HEK293T (cell line): Measurements from ENCODE around the gene SETBP1.

ENCODE experiments used
- CTCF ChIA-PET: fragments of 350-600 bp; formaldehyde crosslinking; extraction: SDS; loops from one replicate; lab custom pipeline; 2021; ENCODE audit warnings: antibody characterized with exemption, inconsistent platforms; lab: Yijun Ruan, JAX
- POLR2A ChIA-PET: fragments of 350-600 bp; formaldehyde crosslinking; extraction: SDS; loops from one replicate; lab custom pipeline; 2020; ENCODE audit warnings: antibody characterized with exemption, inconsistent platforms; lab: Yijun Ruan, JAX
- DNase-seq: peaks from one replicate; pipeline ENCODE4 v3.0.0; 2012; ENCODE audit warnings: mixed read lengths; ENCODE audit errors: extremely low spot score
- ARNT ChIP-seq: fragments of 450-650 bp; IDR thresholded peaks from 2 replicates; pipeline ENCODE4 v1.6.1; 2017; ENCODE audit warnings: mild to moderate bottlenecking
- BHLHE40 ChIP-seq: fragments of 450-650 bp; IDR thresholded peaks from 2 replicates; pipeline ENCODE4 v1.6.1; 2016; ENCODE audit warnings: mild to moderate bottlenecking, moderate library complexity, borderline replicate concordance
- CTBP1 ChIP-seq: fragments of 450-650 bp; IDR thresholded peaks from 2 replicates; pipeline ENCODE4 v1.6.1; 2016; ENCODE audit warnings: borderline replicate concordance
- ELF4 ChIP-seq: fragments of 450-650 bp; IDR thresholded peaks from 2 replicates; pipeline ENCODE4 v1.6.1; 2017; ENCODE audit warnings: antibody characterized with exemption
- FOXA1 ChIP-seq: fragments of 450-650 bp; IDR thresholded peaks from 2 replicates; pipeline ENCODE4 v1.6.1; 2016; ENCODE audit warnings: mild to moderate bottlenecking
- FOXK2 ChIP-seq: fragments of 450-650 bp; IDR thresholded peaks from 2 replicates; pipeline ENCODE4 v1.6.1; 2016; ENCODE audit warnings: mild to moderate bottlenecking
- FOXM1 ChIP-seq: fragments of 450-650 bp; IDR thresholded peaks from 2 replicates; pipeline ENCODE4 v1.6.1; 2017; ENCODE audit warnings: mild to moderate bottlenecking, borderline replicate concordance
- HDGF ChIP-seq: fragments of 450-650 bp; IDR thresholded peaks from 2 replicates; pipeline ENCODE4 v1.6.1; 2017; ENCODE audit warnings: antibody characterized with exemption, borderline replicate concordance
- L3MBTL2 ChIP-seq: fragments of 450-650 bp; conservative IDR thresholded peaks from 2 replicates; pipeline ENCODE4 v1.6.1; 2016; ENCODE audit warnings: mild to moderate bottlenecking
- LEF1 ChIP-seq: fragments of 450-650 bp; IDR thresholded peaks from 2 replicates; pipeline ENCODE4 v1.6.1; 2017; ENCODE audit warnings: mild to moderate bottlenecking, borderline replicate concordance
- NFRKB ChIP-seq: fragments of 450-650 bp; IDR thresholded peaks from 2 replicates; pipeline ENCODE4 v1.6.1; 2016; ENCODE audit warnings: mild to moderate bottlenecking, moderate library complexity
- PKNOX1 ChIP-seq: fragments of 450-650 bp; IDR thresholded peaks from 2 replicates; pipeline ENCODE4 v1.6.1; 2016
- SP1 ChIP-seq: fragments of 450-650 bp; IDR thresholded peaks from 2 replicates; pipeline ENCODE4 v1.6.1; 2017
- SUZ12 ChIP-seq: fragments of 450-650 bp; IDR thresholded peaks from 2 replicates; pipeline ENCODE4 v1.6.1; 2016; ENCODE audit warnings: mild to moderate bottlenecking
- TARDBP ChIP-seq: fragments of 450-650 bp; IDR thresholded peaks from 2 replicates; pipeline ENCODE4 v1.6.1; 2016
- ZNF384 ChIP-seq: fragments of 450-650 bp; IDR thresholded peaks from 2 replicates; pipeline ENCODE4 v1.6.1; 2016

The SETBP1 gene

DNA sequence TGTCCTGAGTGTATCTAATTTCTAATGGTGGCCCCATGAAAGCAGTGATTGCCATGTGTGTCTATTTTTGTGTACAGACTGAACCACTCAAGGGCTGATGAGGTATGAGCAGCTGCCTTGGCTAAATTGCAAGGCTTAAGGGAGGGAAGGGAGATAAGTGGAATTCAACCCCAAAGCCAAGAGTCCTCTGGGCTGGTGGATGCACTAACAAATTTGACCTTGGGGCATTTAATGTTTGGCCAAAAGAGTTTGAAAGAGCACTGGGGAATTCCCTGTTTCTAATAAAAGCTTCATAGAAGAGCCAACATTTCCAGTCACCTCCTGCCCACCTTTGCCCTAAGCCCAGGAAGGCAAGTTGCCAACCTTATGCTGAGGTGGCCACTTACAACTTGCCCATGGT, 172.1 kb downstream of the SETBP1 start:
- ChIA-PET POLR2A (no interaction called here), CTCF (no interaction called here)
- TF ChIP-seq FOXM1 (no peak), FOXA1 (no peak), NFRKB (no peak), ZNF384 (no peak), CTBP1 (no peak), LEF1 (no peak), HDGF (no peak), ELF4 (no peak), SUZ12 (no peak), L3MBTL2 (no peak), FOXK2 (no peak), ARNT (no peak), BHLHE40 (no peak), PKNOX1 (no peak), SP1 (no peak), TARDBP (no peak)
- DNase-seq = no peak

DNA sequence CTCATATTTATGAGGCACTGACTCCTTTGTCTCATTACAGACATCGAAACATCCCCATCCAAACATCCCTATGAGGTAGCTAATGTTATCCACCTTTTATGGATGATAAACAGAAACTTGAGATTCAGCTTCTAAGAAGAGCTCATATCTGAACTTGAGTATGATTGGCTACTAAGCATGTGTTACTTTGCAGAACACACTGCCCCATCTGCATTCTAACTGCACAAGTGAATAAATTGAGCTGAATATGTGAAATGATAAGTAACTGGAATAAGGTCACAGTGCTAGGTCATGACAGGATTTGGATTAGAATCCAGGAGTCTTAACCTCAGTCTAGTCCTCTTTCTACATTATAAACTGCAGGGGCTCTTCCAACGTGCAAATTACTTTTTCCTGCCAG, 172.7 kb downstream of the SETBP1 start:
- POLR2A ChIA-PET = no interaction called here
- TF ChIP-seq L3MBTL2 = no peak
- no peak for TF ChIP-seq SP1
- TF ChIP-seq TARDBP = no peak
- no peak for TF ChIP-seq PKNOX1
- TF ChIP-seq HDGF = no peak
- no peak for TF ChIP-seq ARNT
- no peak for TF ChIP-seq LEF1
- TF ChIP-seq ZNF384 = no peak
- no peak for TF ChIP-seq BHLHE40
- no peak for TF ChIP-seq FOXK2
- TF ChIP-seq NFRKB = no peak
- no peak for TF ChIP-seq ELF4
- CTCF ChIA-PET = no interaction called here
- DNase-seq = no peak

DNA sequence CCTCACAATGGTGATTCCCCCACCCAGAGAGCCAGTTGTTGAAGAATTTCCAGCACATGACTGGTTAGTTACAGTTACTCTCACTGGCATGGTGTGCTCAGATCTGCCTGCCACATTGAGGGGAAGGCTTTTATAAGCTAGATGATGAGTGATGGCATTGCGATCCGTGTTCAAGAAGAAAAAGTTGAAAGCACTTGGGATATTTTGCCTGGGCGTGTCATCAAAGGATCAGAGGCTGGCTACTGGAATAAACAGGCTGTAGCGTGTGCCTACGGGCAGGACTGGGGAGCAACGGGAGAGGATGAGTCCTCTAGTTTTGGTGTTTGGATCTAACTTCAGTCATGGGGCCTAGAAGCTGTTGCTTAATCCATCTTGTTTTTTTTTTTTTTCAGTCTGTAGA, 175.0 kb downstream of the SETBP1 start:
- TF ChIP-seq FOXM1 = no peak
- no peak for TF ChIP-seq HDGF
- no peak for TF ChIP-seq NFRKB
- no peak for TF ChIP-seq FOXA1
- no peak for TF ChIP-seq L3MBTL2
- no peak for TF ChIP-seq LEF1
- TF ChIP-seq FOXK2 = no peak
- TF ChIP-seq PKNOX1 = no peak
- no peak for TF ChIP-seq ELF4
- no peak for TF ChIP-seq CTBP1
- TF ChIP-seq BHLHE40 = no peak
- TF ChIP-seq SP1 = no peak
- TF ChIP-seq ZNF384 = no peak
- TF ChIP-seq ARNT = no peak
- TF ChIP-seq SUZ12 = no peak
- TF ChIP-seq TARDBP = no peak
- POLR2A ChIA-PET = no interaction called here
- no peak for DNase-seq
- CTCF ChIA-PET = no interaction called here

DNA sequence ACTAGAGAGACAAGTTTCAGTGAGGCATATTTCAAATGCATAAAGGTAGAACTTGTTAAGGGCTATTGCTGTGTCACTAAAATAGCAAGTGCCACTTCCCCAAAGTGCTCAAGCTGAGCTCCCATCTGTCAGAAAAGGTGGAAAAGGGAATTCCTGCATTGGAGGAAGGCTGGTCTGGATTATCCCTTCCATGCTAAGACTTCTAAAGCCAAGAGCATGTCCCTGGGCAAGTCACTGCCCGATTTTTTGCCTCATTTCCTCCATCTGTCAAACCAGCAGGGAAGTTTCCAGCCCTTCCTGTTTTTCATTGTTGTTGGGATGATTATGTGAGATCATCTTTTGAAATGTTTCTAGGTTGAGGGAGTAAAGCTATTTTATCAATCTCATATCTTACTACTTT, 175.5 kb downstream of the SETBP1 start:
- DNase-seq = no peak
- TF ChIP-seq SUZ12 (no peak), CTBP1 (no peak), ELF4 (no peak), FOXK2 (no peak), HDGF (no peak), PKNOX1 (no peak)
- ChIA-PET CTCF (no interaction called here), POLR2A (no interaction called here)

GRCh38 chr18:44857081-44857480, 176.4 kb downstream of the SETBP1 start:
- ChIA-PET CTCF (no interaction called here), POLR2A (no interaction called here)
- no peak for DNase-seq
- TF ChIP-seq SUZ12 (no peak), FOXM1 (no peak), SP1 (no peak), NFRKB (no peak)

- CTCF ChIA-PET = no interaction called here
- POLR2A ChIA-PET = no interaction called here
- TF ChIP-seq SUZ12 (no peak), ELF4 (no peak), CTBP1 (no peak), ZNF384 (no peak), FOXK2 (no peak), LEF1 (no peak), NFRKB (no peak), PKNOX1 (no peak), BHLHE40 (no peak), FOXA1 (no peak), FOXM1 (no peak), L3MBTL2 (no peak)
- no peak for DNase-seq
Measured at GRCh38 chr18:44857744-44858491, 177.2 kb downstream of the SETBP1 start.
